BLaER1 treated with 17β-estradiol and CSF1 and Interleukin-3, amounts not matched to agents 10 nM and 100 nM (cell line): ENCODE measurements around the gene ASPSCR1.

Experiments
- H3K27ac ChIP-seq, 11 experiments: shearing (Covaris generic); formaldehyde crosslinking; 2 replicates each; pipeline ENCODE4 v1.8.1; 2022
- H3K27me3 ChIP-seq, 11 experiments: shearing (Covaris generic); formaldehyde crosslinking; 2 replicates each; pipeline ENCODE4 v1.8.1; 2022
- H3K36me3 ChIP-seq, 11 experiments: shearing (Covaris generic); formaldehyde crosslinking; 2 replicates each; pipeline ENCODE4 v1.8.1; 2022
- H3K4me1 ChIP-seq, 10 experiments: shearing (Covaris generic); formaldehyde crosslinking; 2 replicates each; pipeline ENCODE4 v1.8.1; 2022
- H3K4me2 ChIP-seq, 11 experiments: shearing (Covaris generic); formaldehyde crosslinking; 2 replicates each; pipeline ENCODE4 v1.8.1; 2022
- H3K4me3 ChIP-seq, 10 experiments: shearing (Covaris generic); formaldehyde crosslinking; 2 replicates each; pipeline ENCODE4 v1.8.1; 2022
- H3K9ac ChIP-seq, 11 experiments: shearing (Covaris generic); formaldehyde crosslinking; 2 replicates each; pipeline ENCODE4 v1.8.1; 2022
- H3K9me3 ChIP-seq, 11 experiments: shearing (Covaris generic); formaldehyde crosslinking; replicated peaks in 1 of 11; 2 replicates each; pipeline ENCODE4 v1.8.1; 2022
- H4K20me1 ChIP-seq, 11 experiments: shearing (Covaris generic); formaldehyde crosslinking; 2 replicates each; pipeline ENCODE4 v1.8.1; 2022
- Cebpa-rat ChIP-seq, 11 experiments: shearing (Covaris generic); IDR thresholded peaks; 2 replicates each; pipeline ENCODE4 v1.8.1; 2022

The ASPSCR1 gene

DNA sequence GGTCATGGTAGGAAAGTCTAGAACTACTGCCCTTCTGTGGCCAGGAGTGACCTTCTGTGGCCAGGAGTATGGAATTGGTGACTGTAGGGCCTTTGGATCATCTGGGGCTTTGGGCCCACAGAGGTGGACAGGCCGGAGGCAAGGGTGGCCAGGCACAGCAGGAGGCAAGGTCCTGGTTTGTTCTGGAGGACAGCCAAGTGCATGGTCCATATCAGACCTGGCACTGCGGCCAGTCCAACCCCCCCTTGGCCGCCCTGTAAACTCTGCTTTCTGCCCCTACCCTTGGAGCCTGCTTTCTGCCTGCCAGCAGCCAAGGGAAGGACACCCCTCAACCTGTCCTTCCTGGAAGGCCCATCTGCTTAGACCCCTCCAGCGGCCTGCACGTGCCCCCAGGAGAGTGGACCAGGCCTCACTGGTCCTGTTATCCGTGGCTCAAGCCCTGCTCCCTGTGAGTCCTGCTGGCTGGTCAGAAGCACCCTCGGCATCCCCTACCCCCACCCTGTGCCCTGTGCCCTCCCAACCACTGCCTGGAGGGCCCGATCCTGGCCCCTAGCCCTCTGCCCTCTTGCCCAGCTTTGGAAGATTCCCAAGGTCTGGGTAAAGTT lies 62.4 kb downstream of the ASPSCR1 start:
- H4K20me1 ChIP-seq = peaks cover 0 to 23% (median 20%) of the 10 kb centered on the region in 11 experiments; a peak in 15 of 22 replicates
- no peak overlapping the region for H3K9ac ChIP-seq
- H3K4me3 ChIP-seq = no peak overlapping the region
- no peak for TF ChIP-seq Cebpa-rat (IDR thresholded peaks at IDR 0.05)
- peaks cover 20 to 48% (median 27%) of the 10 kb centered on the region in 10 experiments for H3K4me1 ChIP-seq
- H3K27ac ChIP-seq = no peak overlapping the region
- 0 out of 22 replicates have a peak, but pooled peaks cover 0 to 7% (median 0%) of the 10 kb centered on the region in 11 experiments for H3K36me3 ChIP-seq
- peak overlapping the region in 1 of 11 experiments; percentile 55; a peak in 2 of 22 replicates for H3K4me2 ChIP-seq
- no peaks in the 10 kb centered on the region for H3K9me3 ChIP-seq
- no peaks in the 10 kb centered on the region for H3K27me3 ChIP-seq

DNA sequence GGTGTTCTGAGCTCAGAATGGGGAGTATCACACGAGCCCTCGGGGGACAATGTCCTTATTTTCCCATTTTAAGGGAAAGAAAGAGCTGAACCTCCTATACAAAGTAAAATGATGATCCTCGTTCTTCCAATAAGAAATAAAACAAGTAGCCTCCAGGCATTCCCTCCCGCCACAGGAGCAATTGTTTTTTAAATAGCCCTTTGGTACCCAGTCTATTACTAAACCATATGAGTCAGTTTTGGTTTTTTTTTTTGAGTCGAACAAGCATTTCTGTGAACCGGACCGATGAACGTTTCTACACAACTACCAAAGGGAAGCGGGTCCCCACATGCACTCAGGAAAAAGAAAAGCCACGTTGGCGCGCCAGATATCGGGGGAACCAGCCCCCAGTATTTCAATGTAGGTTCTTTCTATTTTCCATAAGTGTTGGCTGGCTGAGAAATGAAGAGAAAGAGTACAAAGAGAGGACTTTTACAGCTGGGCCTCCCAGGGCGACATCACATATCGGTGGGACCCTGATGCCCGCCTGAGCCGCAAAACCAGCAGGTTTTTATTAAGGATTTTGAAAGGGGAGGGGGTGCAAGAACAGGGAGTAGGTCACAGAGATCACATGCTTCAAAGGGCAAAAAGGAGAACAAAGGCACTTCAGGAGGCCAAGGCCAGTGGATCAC lies 63.9 kb downstream of the ASPSCR1 start:
- Histone ChIP-seq H4K20me1 (peaks cover 0 to 8% (median 6%) of the 10 kb centered on the region in 11 experiments; a peak in 12 of 22 replicates), H3K4me2 (peak overlapping the region in 3 of 11 experiments; percentile 13 to 29 (median 20); a peak in 4 of 22 replicates), H3K27ac (no peak overlapping the region), H3K27me3 (no peaks in the 10 kb centered on the region), H3K4me1 (peaks cover 11 to 33% (median 14%) of the 10 kb centered on the region in 10 experiments), H3K4me3 (no peak overlapping the region), H3K9me3 (no peaks in the 10 kb centered on the region), H3K36me3 (peaks cover 0 to 2% (median 0%) of the 10 kb centered on the region in 11 experiments; a peak in 1 of 22 replicates), H3K9ac (no peak overlapping the region)
- no peak for TF ChIP-seq Cebpa-rat (IDR thresholded peaks at IDR 0.05)

DNA sequence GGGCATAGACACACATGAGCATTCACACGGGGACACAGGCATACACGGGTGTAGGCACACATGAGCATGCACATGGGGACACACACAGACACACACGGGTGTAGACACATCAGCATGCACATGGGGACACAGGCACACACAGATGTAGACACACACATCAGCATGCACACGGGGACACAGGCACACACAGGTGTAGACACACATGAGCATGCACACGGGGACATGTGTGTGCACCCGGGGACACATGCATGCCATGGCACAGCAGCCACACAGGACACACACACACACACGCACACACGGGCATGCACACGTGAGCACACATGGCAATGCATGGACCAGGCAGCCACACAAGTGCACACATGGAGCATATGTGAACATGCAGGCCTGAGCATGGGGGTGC lies 65.2 kb downstream of the ASPSCR1 start:
- Histone ChIP-seq H3K9ac (no peak overlapping the region), H3K4me2 (no peak overlapping the region)
- no peak for TF ChIP-seq Cebpa-rat (IDR thresholded peaks at IDR 0.05)

DNA sequence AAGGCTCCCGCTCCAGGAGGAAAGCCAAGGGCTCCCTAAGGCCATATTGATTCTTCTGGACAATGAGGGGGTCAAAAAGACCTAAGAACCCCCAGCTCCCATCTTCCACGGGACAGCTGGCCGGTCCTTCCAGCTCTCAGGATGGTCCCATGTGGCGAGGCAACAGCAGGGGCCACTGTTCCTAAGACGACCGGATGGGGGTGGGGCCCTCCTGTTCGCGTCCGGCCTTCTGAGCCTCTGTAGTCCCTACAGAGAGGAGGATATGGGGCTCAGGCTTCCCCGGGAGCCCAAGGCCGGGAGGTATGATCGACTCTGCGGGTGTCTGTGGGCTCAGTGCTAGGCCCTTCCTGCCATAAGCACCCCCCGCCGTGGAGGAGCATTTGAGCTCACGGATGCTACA lies 66.1 kb downstream of the ASPSCR1 start:
- Histone ChIP-seq H3K36me3 (peaks cover 5 to 23% (median 18%) of the 10 kb centered on the region in 11 experiments; a peak in 16 of 22 replicates), H3K27ac (no peak overlapping the region), H3K27me3 (no peaks in the 10 kb centered on the region), H3K9ac (no peak overlapping the region), H4K20me1 (peaks cover 0 to 3% (median 0%) of the 10 kb centered on the region in 11 experiments; a peak in 1 of 22 replicates), H3K4me2 (no peak overlapping the region), H3K9me3 (no peaks in the 10 kb centered on the region), H3K4me1 (peaks cover 0 to 20% (median 0%) of the 10 kb centered on the region in 10 experiments; a peak in 8 of 20 replicates), H3K4me3 (no peak overlapping the region)
- no peak for TF ChIP-seq Cebpa-rat (IDR thresholded peaks at IDR 0.05)

More for the DNA sequence above, 65.2 kb downstream of the ASPSCR1 start:
- H3K4me1 ChIP-seq = peaks cover 4 to 26% (median 6%) of the 10 kb centered on the region in 10 experiments; a peak in 18 of 20 replicates
- no peak overlapping the region for H3K27ac ChIP-seq
- H3K36me3 ChIP-seq = peaks cover 0 to 15% (median 11%) of the 10 kb centered on the region in 11 experiments; a peak in 13 of 22 replicates
- no peaks in the 10 kb centered on the region for H3K27me3 ChIP-seq
- H4K20me1 ChIP-seq = peaks cover 0 to 3% (median 0%) of the 10 kb centered on the region in 11 experiments; a peak in 1 of 22 replicates
- no peak overlapping the region for H3K4me3 ChIP-seq
- no peaks in the 10 kb centered on the region for H3K9me3 ChIP-seq

DNA sequence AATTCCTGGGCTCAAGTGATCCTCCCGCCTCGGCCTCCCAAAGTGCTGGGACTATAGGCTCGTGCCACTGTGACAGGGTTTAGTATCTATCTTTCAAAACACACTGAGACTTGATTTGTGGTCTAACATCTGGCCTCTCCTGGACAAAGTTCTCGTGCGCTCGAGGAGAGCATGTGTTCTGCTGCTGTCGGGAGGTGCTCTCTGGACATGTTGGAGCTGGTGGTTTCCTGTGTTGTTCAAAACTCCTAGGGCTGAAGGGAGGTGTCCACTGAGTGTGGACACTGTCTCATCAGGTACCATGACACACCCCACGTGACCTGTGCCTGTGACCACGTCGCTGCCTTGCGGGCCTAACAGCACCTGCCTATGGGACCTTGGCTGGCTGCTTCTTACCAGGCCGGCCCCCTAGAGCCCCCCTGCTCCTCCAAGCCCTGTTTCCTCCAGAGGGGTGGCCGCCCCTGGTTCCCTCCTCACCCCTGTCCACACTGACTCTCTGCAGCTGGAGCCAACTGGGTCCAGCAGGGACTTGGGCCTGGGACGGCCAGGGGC lies 68.6 kb downstream of the ASPSCR1 start:
- peaks cover 0 to 9% (median 0%) of the 10 kb centered on the region in 11 experiments; a peak in 2 of 22 replicates for H4K20me1 ChIP-seq
- no peak for TF ChIP-seq Cebpa-rat (IDR thresholded peaks at IDR 0.05)
- H3K9ac ChIP-seq = peak overlapping the region in 1 of 11 experiments; percentile 19; a peak in 1 of 22 replicates
- H3K36me3 ChIP-seq = peaks cover 5 to 42% (median 31%) of the 10 kb centered on the region in 11 experiments; a peak in 16 of 22 replicates
- no peak overlapping the region for H3K4me3 ChIP-seq
- no peaks in the 10 kb centered on the region for H3K9me3 ChIP-seq
- H3K4me1 ChIP-seq = peaks cover 9 to 25% (median 12%) of the 10 kb centered on the region in 10 experiments
- no peak overlapping the region for H3K4me2 ChIP-seq
- H3K27ac ChIP-seq = no peak overlapping the region
- no peaks in the 10 kb centered on the region for H3K27me3 ChIP-seq

DNA sequence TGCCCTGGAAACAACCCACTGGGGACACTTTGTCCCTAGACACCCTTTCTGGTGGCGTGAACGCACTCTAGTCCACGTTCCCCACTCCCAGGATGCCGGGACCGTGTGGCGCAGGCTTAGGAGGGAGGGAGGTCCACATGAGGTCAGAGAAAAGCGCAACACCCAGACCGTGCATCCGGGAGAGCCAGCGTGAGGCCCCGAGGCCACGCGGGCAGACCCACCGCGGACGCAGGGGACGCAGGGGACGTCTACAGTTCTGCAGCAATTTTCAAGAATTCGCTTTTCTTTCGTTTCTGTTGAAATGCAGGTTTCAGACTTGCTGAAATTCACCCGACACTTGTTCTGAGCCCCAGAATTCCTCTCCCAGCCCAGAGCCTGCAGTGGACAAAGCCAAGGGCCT lies 69.5 kb downstream of the ASPSCR1 start:
- no peak overlapping the region for H3K4me3 ChIP-seq
- no peak overlapping the region for H3K9ac ChIP-seq
- H4K20me1 ChIP-seq = peaks cover 0 to 11% (median 0%) of the 10 kb centered on the region in 11 experiments; a peak in 8 of 22 replicates
- no peaks in the 10 kb centered on the region for H3K27me3 ChIP-seq
- no peak overlapping the region for H3K4me2 ChIP-seq
- H3K9me3 ChIP-seq = no peaks in the 10 kb centered on the region
- H3K27ac ChIP-seq = no peak overlapping the region
- peaks cover 5 to 42% (median 31%) of the 10 kb centered on the region in 11 experiments; a peak in 16 of 22 replicates for H3K36me3 ChIP-seq
- no peak for TF ChIP-seq Cebpa-rat (IDR thresholded peaks at IDR 0.05)
- H3K4me1 ChIP-seq = peaks cover 11 to 18% (median 14%) of the 10 kb centered on the region in 10 experiments

DNA sequence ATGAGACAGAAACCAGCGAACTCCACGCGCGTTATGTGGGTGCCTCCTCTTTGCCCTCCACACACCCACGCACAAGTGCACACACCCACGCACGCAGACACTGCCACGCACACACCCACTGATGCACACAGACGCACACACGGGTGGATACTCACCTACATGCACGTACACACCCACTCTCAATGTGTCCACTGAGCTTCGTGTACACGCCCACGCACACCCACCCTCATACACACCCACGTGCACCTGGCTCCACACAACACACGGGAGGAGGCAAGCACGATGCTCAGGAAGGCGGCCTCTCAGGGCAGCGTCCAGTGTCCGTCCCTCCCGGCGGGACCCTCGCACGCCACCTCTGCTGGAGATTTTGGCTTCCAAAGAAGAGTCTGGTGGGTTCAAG lies 70.0 kb downstream of the ASPSCR1 start:
- H3K9ac ChIP-seq = no peak overlapping the region
- no peak for TF ChIP-seq Cebpa-rat (IDR thresholded peaks at IDR 0.05)
- H3K36me3 ChIP-seq = peaks cover 5 to 42% (median 31%) of the 10 kb centered on the region in 11 experiments; a peak in 16 of 22 replicates

DNA sequence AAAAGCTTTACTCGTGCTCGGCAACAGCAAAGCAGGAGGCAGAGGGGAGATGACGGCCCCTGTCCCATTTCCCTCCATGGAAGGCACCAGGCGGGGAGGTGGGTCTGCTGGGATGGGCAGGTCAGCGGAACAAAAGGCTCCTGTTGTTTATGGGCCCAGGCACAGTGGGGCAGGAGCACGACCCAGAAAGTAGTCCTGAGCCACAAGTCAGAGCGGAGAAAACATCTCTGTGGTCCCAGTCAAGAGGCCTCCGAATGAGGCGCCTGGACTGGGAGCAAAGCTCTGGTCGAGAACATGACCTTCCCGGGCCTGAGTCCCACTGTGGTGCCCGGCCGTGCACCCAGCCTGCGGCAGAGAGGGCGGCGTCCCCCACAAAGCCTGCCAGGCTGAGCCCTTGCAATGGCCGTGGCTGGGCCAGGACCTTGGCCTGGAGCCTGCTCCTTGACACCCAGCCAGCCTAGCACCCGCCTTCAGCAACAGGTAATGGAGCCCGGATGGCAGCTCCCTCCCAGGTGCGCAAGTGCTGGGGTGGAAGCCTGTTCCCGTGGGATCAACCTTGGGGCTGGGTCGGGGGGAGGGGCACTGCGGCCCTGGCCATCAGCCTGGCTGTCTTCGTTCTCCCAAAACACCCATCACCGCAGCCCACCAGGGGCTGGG lies 70.6 kb downstream of the ASPSCR1 start:
- peaks cover 5 to 42% (median 32%) of the 10 kb centered on the region in 11 experiments; a peak in 17 of 22 replicates for H3K36me3 ChIP-seq
- H3K9me3 ChIP-seq = no peaks in the 10 kb centered on the region
- no peak overlapping the region for H3K4me2 ChIP-seq
- H3K27me3 ChIP-seq = no peaks in the 10 kb centered on the region
- H3K27ac ChIP-seq = no peak overlapping the region
- peaks cover 0 to 22% (median 11%) of the 10 kb centered on the region in 11 experiments; a peak in 19 of 22 replicates for H4K20me1 ChIP-seq
- peaks cover 18 to 25% (median 21%) of the 10 kb centered on the region in 10 experiments for H3K4me1 ChIP-seq
- TF ChIP-seq Cebpa-rat (IDR thresholded peaks at IDR 0.05) = no peak
- no peak overlapping the region for H3K4me3 ChIP-seq
- H3K9ac ChIP-seq = no peak overlapping the region; a peak in 1 of 22 replicates

More for the DNA sequence above, 70.0 kb downstream of the ASPSCR1 start:
- Histone ChIP-seq H3K4me2 (no peak overlapping the region), H4K20me1 (peaks cover 0 to 16% (median 5%) of the 10 kb centered on the region in 11 experiments; a peak in 19 of 22 replicates), H3K4me3 (no peak overlapping the region), H3K27ac (no peak overlapping the region), H3K27me3 (no peaks in the 10 kb centered on the region), H3K4me1 (peaks cover 12 to 18% (median 14%) of the 10 kb centered on the region in 10 experiments), H3K9me3 (no peaks in the 10 kb centered on the region)
